Testis (tissue), 2 donors: ENCODE measurements around the gene SHB.

Source experiments
- CTCF ChIP-seq, 3 experiments: fragments of 450-650 bp in 2 of 3; fragments of 200-600 bp in 1 of 3; sonication (generic) in 1 of 3; IDR thresholded peaks; one replicate each; pipeline ENCODE4 v1.5.1; 2016 to 2019; ENCODE audit warnings: antibody characterized with exemption in 3 of 3, mild to moderate bottlenecking in 2 of 3, moderate library complexity in 1 of 3
- POLR2A ChIP-seq: fragments of 450-650 bp; IDR thresholded peaks from one replicate; pipeline ENCODE4 v1.6.1; 2017; ENCODE audit warnings: antibody characterized with exemption, mild to moderate bottlenecking, moderate library complexity

GRCh38 chr9:37876376-37876775, 192.7 kb downstream of the SHB start:
- no peak for TF ChIP-seq CTCF (IDR thresholded peaks at IDR 0.05)
- no peak for TF ChIP-seq POLR2A
